GM12872 (cell line): ENCODE results near the gene AMPH.

Experiments used
- TF ChIP-seq, protein P1 (sequence below): IDR thresholded peaks from 3 replicates; pipeline ENCODE4 v1.5.1; 2011; ENCODE audit warnings: low read depth, mild to moderate bottlenecking, low read length, moderate library complexity; ENCODE audit not compliant: insufficient read depth

AMPH gene

GRCh38 chr7:38615665-38616064 is 15.5 kb downstream of the AMPH start:
- TF ChIP-seq, protein P1, sequence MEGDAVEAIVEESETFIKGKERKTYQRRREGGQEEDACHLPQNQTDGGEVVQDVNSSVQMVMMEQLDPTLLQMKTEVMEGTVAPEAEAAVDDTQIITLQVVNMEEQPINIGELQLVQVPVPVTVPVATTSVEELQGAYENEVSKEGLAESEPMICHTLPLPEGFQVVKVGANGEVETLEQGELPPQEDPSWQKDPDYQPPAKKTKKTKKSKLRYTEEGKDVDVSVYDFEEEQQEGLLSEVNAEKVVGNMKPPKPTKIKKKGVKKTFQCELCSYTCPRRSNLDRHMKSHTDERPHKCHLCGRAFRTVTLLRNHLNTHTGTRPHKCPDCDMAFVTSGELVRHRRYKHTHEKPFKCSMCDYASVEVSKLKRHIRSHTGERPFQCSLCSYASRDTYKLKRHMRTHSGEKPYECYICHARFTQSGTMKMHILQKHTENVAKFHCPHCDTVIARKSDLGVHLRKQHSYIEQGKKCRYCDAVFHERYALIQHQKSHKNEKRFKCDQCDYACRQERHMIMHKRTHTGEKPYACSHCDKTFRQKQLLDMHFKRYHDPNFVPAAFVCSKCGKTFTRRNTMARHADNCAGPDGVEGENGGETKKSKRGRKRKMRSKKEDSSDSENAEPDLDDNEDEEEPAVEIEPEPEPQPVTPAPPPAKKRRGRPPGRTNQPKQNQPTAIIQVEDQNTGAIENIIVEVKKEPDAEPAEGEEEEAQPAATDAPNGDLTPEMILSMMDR, result no peak

DNA sequence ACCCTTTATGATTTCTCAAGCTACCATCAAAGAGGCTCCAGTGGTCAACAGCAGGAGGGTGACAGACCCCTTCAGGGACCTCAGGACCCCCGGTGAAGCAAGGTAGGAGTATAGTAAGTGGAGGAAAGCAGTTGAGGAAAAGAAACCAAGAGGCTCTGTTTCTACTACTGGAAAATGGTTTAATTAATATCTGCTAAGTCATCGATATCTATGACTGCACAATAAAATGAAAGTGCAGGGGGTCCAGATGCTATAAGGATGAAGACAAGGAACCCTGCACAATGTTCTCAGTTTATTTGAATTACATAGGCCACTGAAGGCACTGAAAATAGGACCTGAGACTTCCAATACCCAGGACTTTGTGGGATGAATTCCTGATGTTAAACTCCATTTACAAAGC is 23.7 kb downstream of the AMPH start:
- TF ChIP-seq, protein P1, result no peak

DNA sequence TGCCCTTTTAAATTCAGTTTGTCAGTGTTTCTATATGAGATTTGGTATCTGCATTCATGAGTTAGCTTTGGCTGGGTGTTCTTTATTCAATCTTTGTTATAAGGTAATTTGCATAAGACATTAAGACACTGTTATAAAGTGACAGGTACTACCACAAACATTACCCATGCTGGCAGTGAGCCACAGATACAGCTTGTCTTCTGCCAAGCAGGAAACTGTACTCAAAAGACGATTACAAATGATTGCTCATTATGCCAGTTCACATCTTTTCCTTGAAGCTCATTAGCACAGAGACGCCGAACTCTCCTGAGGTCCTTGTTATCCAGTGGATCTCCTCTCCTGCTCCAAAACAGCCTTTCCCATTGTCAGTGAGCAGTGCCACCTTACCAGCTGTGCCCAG is 30.4 kb downstream of the AMPH start:
- TF ChIP-seq, protein P1, result no peak

DNA sequence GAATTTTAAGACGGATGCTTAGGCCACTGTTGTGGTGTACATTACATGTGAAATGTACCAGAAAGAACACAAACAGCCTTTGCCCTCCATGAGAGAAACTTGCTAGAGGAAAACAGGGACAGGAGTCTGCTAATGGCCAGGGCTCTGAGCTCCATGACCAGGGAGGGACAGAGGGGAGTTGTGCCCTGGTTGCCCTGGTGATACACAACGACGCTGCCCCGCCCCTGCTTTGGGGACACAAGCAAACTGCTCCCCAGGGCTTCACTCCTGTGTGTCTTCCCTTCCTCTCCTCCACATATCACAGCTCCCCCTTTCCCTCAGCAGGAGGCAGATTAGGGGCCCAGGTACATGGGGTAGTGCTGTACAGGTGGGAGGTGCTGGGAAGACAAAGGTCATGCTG is 36.2 kb downstream of the AMPH start:
- TF ChIP-seq, protein P1, result no peak

DNA sequence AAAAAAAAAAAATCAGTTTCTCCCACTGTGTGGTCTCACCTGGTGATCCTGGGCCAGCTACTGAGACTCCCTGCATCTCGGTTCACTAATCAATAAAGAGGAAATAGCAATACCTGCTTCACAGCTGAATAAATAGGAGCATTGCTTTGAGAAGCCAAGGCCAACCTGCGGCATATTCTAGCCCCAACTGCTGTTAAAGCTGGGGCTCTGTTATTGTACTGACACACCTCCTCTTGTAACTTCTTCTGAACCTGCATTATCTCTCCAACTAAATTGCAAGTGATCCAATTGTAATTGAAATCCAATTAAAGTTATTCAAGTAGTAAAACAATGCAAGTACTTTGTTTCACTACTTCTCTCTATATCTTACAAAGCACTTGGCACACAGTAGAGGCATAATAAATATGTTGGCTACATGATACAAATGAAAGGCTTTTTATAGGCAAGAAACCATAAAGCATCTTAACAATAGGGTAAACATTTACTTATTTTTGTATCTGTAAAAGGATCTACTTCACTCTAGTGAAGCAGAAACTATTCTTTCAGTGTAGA is 38.4 kb downstream of the AMPH start:
- TF ChIP-seq, protein P1, result no peak

GRCh38 chr7:38585572-38586354 is 45.4 kb downstream of the AMPH start:
- TF ChIP-seq, protein P1, result no peak

- TF ChIP-seq, protein P1, result no peak
Measured at GRCh38 chr7:38584443-38585210, 46.5 kb downstream of the AMPH start.
